HepG2 (cell line): ENCODE data around the gene SERTAD1. TPM values are rescaled to one million over a fixed set of nuclear protein-coding genes. Genes with fewer than 3 reads are reported as not detected.

Experiments used
- ATAC-seq: fragments of 200-7000 bp; cut with Tn5 transposase; 3 replicates; pipeline ENCODE4 v1.9.1; 2020; ENCODE audit warnings: mild to moderate bottlenecking, moderate library complexity
- BruUV-seq: library from RNA; stranded (reverse); fragments of 400-500 nt; replicated peaks from 2 replicates; lab custom pipeline; 2021; lab: Mats Ljungman, UMichigan
- CTCF ChIA-PET: fragments of 300-600 bp; formaldehyde crosslinking; extraction: SDS; loops from one replicate; lab custom pipeline; 2021; ENCODE audit warnings: low total read pairs, inconsistent platforms, low intra/inter-chr PET ratio; lab: Yijun Ruan, JAX
- POLR2A ChIA-PET: fragments of 350-600 bp; sonication (Branson Sonifier 250); formaldehyde crosslinking; loops from one replicate; lab custom pipeline; 2020; ENCODE audit warnings: antibody characterized with exemption, inconsistent platforms; lab: Yijun Ruan, JAX
- DNase-seq: peaks from one replicate; pipeline ENCODE4 v3.0.0-alpha.2; 2015; ENCODE audit warnings: low spot score
- FAIRE-seq: peaks from 3 replicates; lab custom pipeline; 2011; peaks lifted over from hg19 to GRCh38; lab: Jason Lieb, UNC
- H2AFZ ChIP-seq: one replicate; pipeline ENCODE4 v1.6.1; 2011; ENCODE audit warnings: low read length, inconsistent platforms
- H3K27ac ChIP-seq: fragments of 300-600 bp; 3 replicates; pipeline ENCODE4 v1.8.0; 2011; ENCODE audit warnings: mixed run types, mild to moderate bottlenecking, mixed read lengths, low read length, inconsistent platforms; ENCODE audit not compliant: insufficient read depth; ENCODE audit errors: extremely low read length
- H3K27me3 ChIP-seq, 2 experiments: fragments of 200-600 bp in 1 of 2; 2 replicates in 1 of 2; 3 replicates in 1 of 2; pipeline versions ENCODE4 v1.6.0 to v1.8.0; 2011; ENCODE audit warnings: low read length in 2 of 2, mild to moderate bottlenecking in 2 of 2, moderate library complexity in 2 of 2, inconsistent platforms in 1 of 2; ENCODE audit not compliant: insufficient read depth in 2 of 2, control insufficient read depth in 1 of 2
- H3K36me3 ChIP-seq, 2 experiments: fragments of 200-600 bp in 1 of 2; replicated peaks in 1 of 2; 2 replicates in 1 of 2; 3 replicates in 1 of 2; pipeline versions ENCODE4 v1.5.1 to v1.8.0; 2011; ENCODE audit warnings: low read length in 2 of 2, inconsistent platforms in 1 of 2; ENCODE audit not compliant: insufficient read depth in 2 of 2, control insufficient read depth in 1 of 2
- H3K4me1 ChIP-seq: 2 replicates; pipeline ENCODE4 v1.5.1; 2012; ENCODE audit warnings: low read length, inconsistent platforms; ENCODE audit not compliant: insufficient read depth
- H3K4me2 ChIP-seq: 2 replicates; pipeline ENCODE4 v1.6.0; 2011; ENCODE audit warnings: low read depth, low read length, inconsistent platforms
- H3K4me3 ChIP-seq, 3 experiments: fragments of 200-600 bp in 1 of 3; sonication (generic), shearing (Covaris generic) in 1 of 3; replicated peaks in 1 of 3; 2 replicates each; pipeline ENCODE4 v1.5.1; 2011 to 2016; ENCODE audit warnings: low read length in 3 of 3, inconsistent platforms in 2 of 3, low read depth in 2 of 3, mild to moderate bottlenecking in 2 of 3, control low read depth in 1 of 3, mixed read lengths in 1 of 3; ENCODE audit not compliant: insufficient read depth in 1 of 3
- H3K79me2 ChIP-seq: one replicate; pipeline ENCODE4 v1.6.1; 2011; ENCODE audit warnings: low read length, inconsistent platforms; ENCODE audit not compliant: insufficient read depth
- H3K9ac ChIP-seq: 2 replicates; pipeline ENCODE4 v1.6.0; 2011; ENCODE audit warnings: mild to moderate bottlenecking, low read depth, low read length, inconsistent platforms; ENCODE audit not compliant: insufficient read depth
- H3K9me3 ChIP-seq: 2 replicates; pipeline ENCODE4 v1.5.1; 2012; ENCODE audit warnings: mild to moderate bottlenecking, low read length
- H4K20me1 ChIP-seq: 2 replicates; pipeline ENCODE4 v1.6.0; 2011; ENCODE audit warnings: inconsistent platforms, mild to moderate bottlenecking, low read length, moderate library complexity; ENCODE audit not compliant: insufficient read depth
- ATF4 ChIP-seq, 2 experiments: fragments of 450-650 bp in 1 of 2; sonication (generic) in 1 of 2; formaldehyde crosslinking; IDR thresholded peaks; 2 replicates each; pipeline versions ENCODE4 v1.5.0 to v1.8.0; 2020 to 2022; ENCODE audit warnings: mild to moderate bottlenecking in 1 of 2, missing genetic modification reagents in 1 of 2
- CREM ChIP-seq, 2 experiments: sonication (generic) in 1 of 2; formaldehyde crosslinking in 1 of 2; IDR thresholded peaks; 2 replicates each; pipeline versions ENCODE4 v1.4.0 to v1.6.1; 2016 to 2020; ENCODE audit warnings: antibody characterized with exemption in 1 of 2, mild to moderate bottlenecking in 1 of 2, missing genetic modification reagents in 1 of 2
- GLI4 ChIP-seq: sonication (generic); formaldehyde crosslinking; IDR thresholded peaks from 2 replicates; pipeline ENCODE4 v1.5.1; 2020; ENCODE audit warnings: missing genetic modification reagents, mild to moderate bottlenecking, moderate library complexity, borderline replicate concordance
- HDAC1 ChIP-seq: sonication (generic); formaldehyde crosslinking; IDR thresholded peaks from 2 replicates; pipeline ENCODE4 v1.5.1; 2020; ENCODE audit warnings: mild to moderate bottlenecking, missing genetic modification reagents
- IKZF4 ChIP-seq: sonication (generic); formaldehyde crosslinking; IDR thresholded peaks from 2 replicates; pipeline ENCODE4 v1.5.1; 2020; ENCODE audit warnings: borderline replicate concordance, mild to moderate bottlenecking, low read depth, missing genetic modification reagents; ENCODE audit errors: not compliant biosample characterization
- LCORL ChIP-seq, 2 experiments: fragments of 450-650 bp in 1 of 2; sonication (generic) in 1 of 2; formaldehyde crosslinking in 1 of 2; IDR thresholded peaks; 2 replicates each; pipeline versions ENCODE4 v1.5.0 to v1.6.1; 2017 to 2020; ENCODE audit warnings: antibody characterized with exemption in 1 of 2, missing genetic modification reagents in 1 of 2
- MAFG ChIP-seq: sonication (generic); formaldehyde crosslinking; IDR thresholded peaks from 2 replicates; pipeline ENCODE4 v1.5.1; 2020; ENCODE audit warnings: mild to moderate bottlenecking, missing genetic modification reagents
- MED1 ChIP-seq: sonication (generic); formaldehyde crosslinking; IDR thresholded peaks from 2 replicates; pipeline ENCODE4 v1.4.0; 2020; ENCODE audit warnings: missing genetic modification reagents
- MTA1 ChIP-seq: sonication (generic); formaldehyde crosslinking; IDR thresholded peaks from 2 replicates; pipeline ENCODE4 v1.4.0; 2020; ENCODE audit warnings: missing genetic modification reagents, mild to moderate bottlenecking, borderline replicate concordance
- NFKB2 ChIP-seq: sonication (generic); formaldehyde crosslinking; IDR thresholded peaks from 2 replicates; pipeline ENCODE4 v1.4.0; 2020; ENCODE audit warnings: missing genetic modification reagents, borderline replicate concordance
- PBX2 ChIP-seq: IDR thresholded peaks from 2 replicates; pipeline ENCODE4 v1.6.1; 2016; ENCODE audit warnings: control low read depth
- PHF8 ChIP-seq: sonication (generic); formaldehyde crosslinking; IDR thresholded peaks from 2 replicates; pipeline ENCODE4 v1.5.0; 2020; ENCODE audit warnings: missing genetic modification reagents
- SP2 ChIP-seq: sonication (generic); formaldehyde crosslinking; IDR thresholded peaks from 2 replicates; pipeline ENCODE4 v1.5.1; 2020; ENCODE audit warnings: mild to moderate bottlenecking, missing genetic modification reagents
- TFDP2 ChIP-seq: sonication (generic); formaldehyde crosslinking; IDR thresholded peaks from 2 replicates; pipeline ENCODE4 v1.4.0; 2020; ENCODE audit warnings: missing genetic modification reagents
- ZFY ChIP-seq: sonication (generic); formaldehyde crosslinking; IDR thresholded peaks from 2 replicates; pipeline ENCODE4 v1.4.0; 2020; ENCODE audit warnings: missing genetic modification reagents
- ZNF776 ChIP-seq: sonication (generic); formaldehyde crosslinking; IDR thresholded peaks from 2 replicates; pipeline ENCODE4 v1.4.0; 2020; ENCODE audit warnings: mild to moderate bottlenecking, missing genetic modification reagents
- ZNF780A ChIP-seq: sonication (generic); formaldehyde crosslinking; IDR thresholded peaks from 2 replicates; pipeline ENCODE4 v1.8.0; 2022; ENCODE audit warnings: mild to moderate bottlenecking, missing genetic modification reagents, moderate library complexity
- ZZZ3 ChIP-seq: sonication (generic); formaldehyde crosslinking; IDR thresholded peaks from 2 replicates; pipeline ENCODE4 v1.4.0; 2020; ENCODE audit warnings: missing genetic modification reagents, mild to moderate bottlenecking, borderline replicate concordance
- WGBS: methylation state at CpG from one replicate; pipeline ENCODE4 v1.1.6; 2017; ENCODE audit warnings: low lambda C conversion rate; 5-methylcytosine and 5-hydroxymethylcytosine counted together
- in situ Hi-C: cut with HindIII; loops from 2 replicates; pipeline ENCODE4 v1.10.0; 2017; ENCODE audit warnings: low pct_unique_long_range_greater_than_20kb; ENCODE audit not compliant: extremely low pct_ligation_motif_present
- intact Hi-C: fragments of 100-400 bp; cut with micrococcal nuclease; formaldehyde crosslinking; loops from one replicate; pipeline ENCODE4 v1.10.0; 2022; ENCODE audit not compliant: unreplicated experiment
- polyA plus RNA-seq, 8 experiments: library from polyadenylated mRNA; depleted of rRNA in 3 of 8; stranded (reverse) in 7 of 8; unstranded in 1 of 8; fragments of >200 nt; fragmentation: Illumina TruSeq in 4 of 8; extraction: Trizol in 4 of 8; gene quantifications; 2 replicates each; pipeline versions ENCODE4 v1.2.1 to v1.2.3, GENCODE V29; 2011 to 2016; ENCODE audit warnings: low read depth in 4 of 8, missing spikeins in 1 of 8, mixed read lengths in 1 of 8; ENCODE audit not compliant: insufficient read depth in 1 of 8
- total RNA-seq, 5 experiments: library from RNA; depleted of rRNA; stranded (reverse); fragments of >200 nt; fragmentation: Illumina TruSeq; extraction: Trizol; gene quantifications; 2 replicates each; pipeline ENCODE4 v1.2.3, GENCODE V29; 2016; ENCODE audit warnings: low read depth in 1 of 5

Gene SERTAD1
- total and polyA plus RNA-seq, 2 of the 13 experiments (the other 11 are each of a cell fraction or from before 2014, with no cell fraction given), result 4.3 to 4.5 TPM

- H4K20me1 ChIP-seq, result no peaks in the 10 kb centered on the region
- FAIRE-seq, result peak; percentile 88
- H3K4me2 ChIP-seq, result peak within 1 kb of the TSS; percentile 99
- no peaks in the 10 kb centered on the region for H3K79me2 ChIP-seq
- no peak within 1 kb of the TSS for H2AFZ ChIP-seq
- no peaks in the 10 kb centered on the region for H3K36me3 ChIP-seq
- peaks cover 52% of the 10 kb centered on the region for H3K4me1 ChIP-seq
- peak; percentile 82 for ATAC-seq
- H3K27me3 ChIP-seq, result peaks cover 1 to 17% of the 10 kb centered on the region in 2 experiments; a peak in 3 of 5 replicates
- BruUV-seq, result no TSS peak
- in situ Hi-C loops (no loop called here), intact Hi-C loops (loop anchor here (2.0 to 10.0 kb wide), 2 partner anchors 21 to 59 kb away; partner anchors contain the start of gene SERTAD3)
- ChIA-PET POLR2A (interaction anchor here (0.7 to 5.5 kb wide), 16 partner anchors 12 to 974 kb away, joined by 3 to 47 read pairs (median 6); partner anchors contain the start of genes C19orf47, PLD3, SERTAD1 and SERTAD3), CTCF (interaction anchor here (0.7 kb wide), 1 partner anchor 45 kb away, joined by 3 read pairs; no protein-coding TSS in a partner anchor)
- H3K4me3 ChIP-seq, result peak within 1 kb of the TSS; percentile 66 to 87 (median 75)
- 0% methylated on average over 6 of the region's 54 CpGs for WGBS
- no peaks in the 10 kb centered on the region for H3K9me3 ChIP-seq
- H3K27ac ChIP-seq, result peak within 1 kb of the TSS; percentile 66
- peak; percentile 96 for DNase-seq
- H3K9ac ChIP-seq, result peak within 1 kb of the TSS; percentile 64
- TF ChIP-seq TFDP2 (peak; percentile 65; the same call in 1 of the 2 replicates), PBX2 (peak; percentile 72), GLI4 (CRISPR knock-in tag) (peak; percentile 89; the same call in 1 of the 2 replicates), MTA1 (CRISPR knock-in tag) (peak; percentile 83; the same call in 1 of the 2 replicates), MED1 (CRISPR knock-in tag) (peak; percentile 53; the same call in 1 of the 2 replicates), ZFY (peak; percentile 51; the same call in 1 of the 2 replicates), ATF4 (CRISPR knock-in tag; IDR thresholded peaks at IDR 0.05) (0 out of 4 replicates have a peak, but pooled peaks of 1 of the 2 experiments have one; percentile 11), PHF8 (CRISPR knock-in tag) (peak; percentile 82), ZNF776 (0 out of 2 replicates have a peak, but pooled peaks have one; percentile 47), CREM (IDR thresholded peaks at IDR 0.05) (0 out of 2 replicates have a peak, but pooled peaks have one; percentile 15), CREM (CRISPR knock-in tag; IDR thresholded peaks at IDR 0.05) (no peak), ZZZ3 (CRISPR knock-in tag) (0 out of 2 replicates have a peak, but pooled peaks have one; percentile 64), IKZF4 (CRISPR knock-in tag) (peak; percentile 76), ZNF780A (no peak), HDAC1 (CRISPR knock-in tag) (peak; percentile 83), LCORL (IDR thresholded peaks at IDR 0.05) (no peak), LCORL (CRISPR knock-in tag; IDR thresholded peaks at IDR 0.05) (peak; percentile 43; the same call in 1 of the 2 replicates), SP2 (CRISPR knock-in tag) (peak; percentile 74), MAFG (CRISPR knock-in tag) (no peak), NFKB2 (0 out of 2 replicates have a peak, but pooled peaks have one; percentile 46)
Observed at GRCh38 chr19:40465557-40466218, 39.9 kb upstream of the SERTAD1 start, which contains the start of gene BLVRB. Gene BLVRB (minus strand): TSS chr19:40465745. CDS start chr19:40465688, 57 bp downstream.
